Activated CD8-positive, alpha-beta T cell treated with anti-CD3 and anti-CD28 coated beads for 36 hours (primary cell): ENCODE results near the gene HHIPL1. TPM values are rescaled to one million over a fixed set of nuclear protein-coding genes. Genes with fewer than 3 reads are reported as not detected.

Experiments used
- ATAC-seq: fragments of 200-7000 bp; cut with Tn5 transposase; one replicate; pipeline ENCODE4 v1.10.0; 2021; ENCODE audit warnings: mild to moderate bottlenecking, moderate library complexity
- CTCF ChIA-PET: fragments of 350-600 bp; sonication (Branson Sonifier 250); formaldehyde crosslinking; loops from one replicate; lab custom pipeline; 2021; ENCODE audit warnings: antibody characterized with exemption; lab: Charles Lee
- POLR2A ChIA-PET: fragments of 350-600 bp; sonication (Branson Sonifier 250); formaldehyde crosslinking; loops from one replicate; lab custom pipeline; 2021; ENCODE audit warnings: antibody characterized with exemption; lab: Charles Lee
- DNase-seq: peaks from one replicate; pipeline ENCODE4 v3.0.0-alpha.2; 2020
- H3K27ac Mint-ChIP-seq: one replicate; pipeline ENCODE4 v1.8.0; 2021; ENCODE audit warnings: mild to moderate bottlenecking, mixed read lengths
- H3K27me3 Mint-ChIP-seq: one replicate; pipeline ENCODE4 v1.8.0; 2021; ENCODE audit warnings: mixed read lengths
- H3K36me3 Mint-ChIP-seq: one replicate; pipeline ENCODE4 v1.8.0; 2021; ENCODE audit warnings: low read depth, mixed read lengths
- H3K4me1 Mint-ChIP-seq: one replicate; pipeline ENCODE4 v1.8.0; 2021; ENCODE audit warnings: low read depth, mixed read lengths
- H3K4me3 Mint-ChIP-seq: one replicate; pipeline ENCODE4 v1.8.0; 2021; ENCODE audit warnings: mild to moderate bottlenecking, moderate library complexity, mixed read lengths
- H3K9me3 Mint-ChIP-seq: one replicate; pipeline ENCODE4 v1.8.0; 2021; ENCODE audit warnings: mixed read lengths
- CTCF ChIP-seq: fragments of 200-600 bp; IDR thresholded peaks from one replicate; pipeline ENCODE4 v1.8.0; 2022; ENCODE audit warnings: antibody characterized with exemption, mild to moderate bottlenecking
- intact Hi-C: fragments of 100-400 bp; cut with micrococcal nuclease; formaldehyde crosslinking; loops from one replicate; pipeline ENCODE4 v1.10.0; 2022
- total RNA-seq, 2 experiments: library from RNA; stranded (reverse); gene quantifications; one replicate each; pipeline ENCODE4 v1.2.3, GENCODE V29; 2021

Gene HHIPL1
- total RNA-seq, 2 experiments from 2014 or later: 0.05 to 0.07 TPM

GRCh38 chr14:99609245-99610170 is 35.4 kb upstream of the HHIPL1 start:
- ATAC-seq: no peak
- TF ChIP-seq CTCF: no peak
- DNase-seq: peak; percentile 29
- ChIA-PET CTCF (interaction anchor here (0.7 to 2.2 kb wide), 5 partner anchors 9 to 19 kb away, joined by 3 to 8 read pairs (median 3); no protein-coding TSS in a partner anchor), POLR2A (no interaction called here)
- Mint-ChIP-seq H3K27me3 (no peaks in the 10 kb centered on the region), H3K4me1 (peaks cover 7% of the 10 kb centered on the region), H3K9me3 (no peaks in the 10 kb centered on the region), H3K4me3 (no peak overlapping the region), H3K27ac (no peak overlapping the region), H3K36me3 (no peaks in the 10 kb centered on the region)
- intact Hi-C loops: no loop called here

GRCh38 chr14:99611646-99612045 is 33.3 kb upstream of the HHIPL1 start:
- POLR2A ChIA-PET: no interaction called here
- DNase-seq: no peak
- no peak overlapping the region for H3K4me3 Mint-ChIP-seq
- peaks cover 7% of the 10 kb centered on the region for H3K27me3 Mint-ChIP-seq
- no peak for ATAC-seq
- H3K27ac Mint-ChIP-seq: no peak overlapping the region
- H3K36me3 Mint-ChIP-seq: no peaks in the 10 kb centered on the region
- no peak for TF ChIP-seq CTCF
- CTCF ChIA-PET: no interaction called here
- H3K9me3 Mint-ChIP-seq: no peaks in the 10 kb centered on the region
- H3K4me1 Mint-ChIP-seq: peaks cover 2% of the 10 kb centered on the region
- intact Hi-C loops: no loop called here

GRCh38 chr14:99612071-99612737 is 32.7 kb upstream of the HHIPL1 start:
- CTCF ChIA-PET: no interaction called here

GRCh38 chr14:99612738-99613330 is 32.1 kb upstream of the HHIPL1 start:
- no peaks in the 10 kb centered on the region for H3K9me3 Mint-ChIP-seq
- CTCF ChIA-PET: no interaction called here

More at GRCh38 chr14:99612071-99612737, 32.7 kb upstream of the HHIPL1 start:
- Mint-ChIP-seq H3K27ac (no peak overlapping the region), H3K9me3 (no peaks in the 10 kb centered on the region), H3K36me3 (no peaks in the 10 kb centered on the region), H3K4me1 (no peaks in the 10 kb centered on the region), H3K4me3 (no peak overlapping the region), H3K27me3 (peaks cover 12% of the 10 kb centered on the region)
- DNase-seq (peak; percentile 39), ATAC-seq (peak; percentile 39)
- POLR2A ChIA-PET: interaction anchor here (0.6 kb wide), 1 partner anchor 41 kb away, joined by 3 read pairs; no protein-coding TSS in a partner anchor
- intact Hi-C loops: no loop called here
- TF ChIP-seq CTCF: no peak

More at GRCh38 chr14:99612738-99613330, 32.1 kb upstream of the HHIPL1 start:
- Mint-ChIP-seq H3K4me3 (no peak overlapping the region), H3K27ac (no peak overlapping the region), H3K4me1 (no peaks in the 10 kb centered on the region), H3K27me3 (peaks cover 12% of the 10 kb centered on the region), H3K36me3 (no peaks in the 10 kb centered on the region)
- intact Hi-C loops: no loop called here
- ATAC-seq: no peak
- POLR2A ChIA-PET: interaction anchor here (0.6 kb wide), 1 partner anchor 42 kb away, joined by 3 read pairs; no protein-coding TSS in a partner anchor
- no peak for TF ChIP-seq CTCF
- no peak for DNase-seq
